Endothelial cell of umbilical vein (primary cell): ENCODE data around the gene CDHR4. TPM values are rescaled to one million over a fixed set of nuclear protein-coding genes. Genes with fewer than 3 reads are reported as not detected.

Source experiments
- BruUV-seq: library from RNA; stranded (reverse); fragments of 400-500 nt; replicated peaks from 2 replicates; lab custom pipeline; 2021; lab: Mats Ljungman, UMichigan
- CTCF ChIA-PET: fragments of 300-600, 350-600 bp; sonication (Branson Sonifier 250); formaldehyde crosslinking; loops from one replicate; lab custom pipeline; 2021; ENCODE audit warnings: antibody characterized with exemption, inconsistent platforms; lab: Charles Lee
- POLR2A ChIA-PET: fragments of 300-600, 350-600 bp; sonication (Branson Sonifier 250); formaldehyde crosslinking; loops from one replicate; lab custom pipeline; 2021; ENCODE audit warnings: antibody characterized with exemption, inconsistent platforms; lab: Charles Lee
- DNase-seq: peaks from one replicate; pipeline ENCODE4 v3.0.0-alpha.2; 2011; ENCODE audit warnings: low read depth, low spot score
- FAIRE-seq: peaks from 2 replicates; lab custom pipeline; 2011; peaks lifted over from hg19 to GRCh38; lab: Jason Lieb, UNC
- H2AFZ ChIP-seq: 2 replicates; pipeline ENCODE4 v1.6.0; 2012; ENCODE audit warnings: low read depth, low read length, control low read depth, inconsistent platforms
- H3K27ac ChIP-seq: 2 replicates; pipeline ENCODE4 v1.5.1; 2011; ENCODE audit warnings: low read depth, mild to moderate bottlenecking, control low read depth, low read length, moderate library complexity; ENCODE audit not compliant: insufficient read depth
- H3K27me3 ChIP-seq, 2 experiments: 2 replicates each; pipeline versions ENCODE4 v1.6.0 to v1.6.1; 2011; ENCODE audit warnings: low read length in 2 of 2, mixed read lengths in 1 of 2; ENCODE audit not compliant: control insufficient read depth in 2 of 2, insufficient read depth in 2 of 2
- H3K36me3 ChIP-seq, 2 experiments: 2 replicates in 1 of 2; 3 replicates in 1 of 2; pipeline ENCODE4 v1.5.1; 2011; ENCODE audit warnings: low read length in 2 of 2, mild to moderate bottlenecking in 1 of 2, moderate library complexity in 1 of 2; ENCODE audit not compliant: control insufficient read depth in 2 of 2, insufficient read depth in 2 of 2; ENCODE audit errors: extremely low read depth in 1 of 2
- H3K4me1 ChIP-seq: 3 replicates; pipeline ENCODE4 v1.5.1; 2011; ENCODE audit warnings: mild to moderate bottlenecking, low read length; ENCODE audit not compliant: control insufficient read depth, insufficient read depth; ENCODE audit errors: extremely low read depth
- H3K4me2 ChIP-seq: 2 replicates; pipeline ENCODE4 v1.6.1; 2011; ENCODE audit warnings: low read length, control low read depth, mixed read lengths; ENCODE audit not compliant: insufficient read depth
- H3K4me3 ChIP-seq, 3 experiments: fragments of 200-600 bp in 1 of 3; sonication (generic), shearing (Covaris generic) in 1 of 3; replicated peaks in 1 of 3; 2 replicates each; pipeline ENCODE4 v1.5.1; 2011 to 2016; ENCODE audit warnings: control low read depth in 3 of 3, low read length in 3 of 3, mild to moderate bottlenecking in 2 of 3, inconsistent platforms in 1 of 3, low read depth in 1 of 3, moderate library complexity in 1 of 3; ENCODE audit not compliant: insufficient read depth in 1 of 3
- H3K79me2 ChIP-seq: 2 replicates; pipeline ENCODE4 v1.6.0; 2012; ENCODE audit warnings: low read length, inconsistent platforms; ENCODE audit not compliant: control insufficient read depth, insufficient read depth
- H3K9ac ChIP-seq: replicated peaks from 2 replicates; pipeline ENCODE3; 2011; ENCODE audit warnings: low read length, control low read depth; ENCODE audit not compliant: insufficient read depth; ENCODE audit errors: extremely low read depth
- H3K9me1 ChIP-seq: replicated peaks from 3 replicates; pipeline ENCODE4 v1.6.0; 2011; ENCODE audit warnings: mild to moderate bottlenecking, low read length; ENCODE audit not compliant: control insufficient read depth, insufficient read depth; ENCODE audit errors: extremely low read depth
- H3K9me3 ChIP-seq: replicated peaks from 2 replicates; pipeline ENCODE4 v1.5.1; 2012; ENCODE audit warnings: low read length, inconsistent platforms; ENCODE audit not compliant: control insufficient read depth, insufficient read depth
- H4K20me1 ChIP-seq: replicated peaks from 2 replicates; pipeline ENCODE3; 2011; ENCODE audit warnings: mild to moderate bottlenecking, low read length; ENCODE audit not compliant: control insufficient read depth, insufficient read depth; ENCODE audit errors: extremely low read depth
- EZH2 ChIP-seq: IDR thresholded peaks from 2 replicates; pipeline ENCODE4 v1.6.1; 2012; ENCODE audit warnings: borderline replicate concordance, low read depth, mild to moderate bottlenecking, moderate library complexity, low read length, inconsistent platforms; ENCODE audit not compliant: severe bottlenecking
- FOS ChIP-seq: IDR thresholded peaks from 2 replicates; pipeline ENCODE4 v1.6.1; 2011; ENCODE audit warnings: mild to moderate bottlenecking, low read length, moderate library complexity, borderline replicate concordance; ENCODE audit not compliant: insufficient read depth
- GATA2 ChIP-seq: IDR thresholded peaks from 2 replicates; pipeline ENCODE4 v1.7.0; 2011; ENCODE audit warnings: low read depth, mild to moderate bottlenecking, moderate library complexity, mixed read lengths, low read length; ENCODE audit not compliant: insufficient read length, insufficient read depth
- JUN ChIP-seq: IDR thresholded peaks from 2 replicates; pipeline ENCODE4 v1.6.1; 2011; ENCODE audit warnings: borderline replicate concordance, low read depth; ENCODE audit not compliant: insufficient read length, insufficient read depth
- MYC ChIP-seq: IDR thresholded peaks from one replicate; pipeline ENCODE4 v1.6.1; 2011; ENCODE audit warnings: mild to moderate bottlenecking, low read depth, low read length
- POLR2AphosphoS5 ChIP-seq: IDR thresholded peaks from 2 replicates; pipeline ENCODE4 v1.6.1; 2012; ENCODE audit warnings: low read depth, mild to moderate bottlenecking, control low read depth, low read length, moderate library complexity; ENCODE audit not compliant: insufficient read depth
- dilution Hi-C: fragments of 300-500 bp; cut with MboI; formaldehyde crosslinking; loops from one replicate; pipeline ENCODE4 v1.15.0; 2019; ENCODE audit warnings: low sequenced_read_pairs; ENCODE audit not compliant: extremely low pct_ligation_motif_present
- intact Hi-C: fragments of 100-400 bp; cut with micrococcal nuclease; formaldehyde crosslinking; loops from one replicate; pipeline ENCODE4 v1.10.0; 2022
- polyA plus RNA-seq, 4 experiments: library from polyadenylated mRNA; depleted of rRNA in 3 of 4; stranded (reverse) in 3 of 4; unstranded in 1 of 4; fragments of >200 nt; gene quantifications; 2 replicates each; pipeline versions ENCODE4 v1.2.1 to v1.2.3, GENCODE V29; 2011 to 2012; ENCODE audit warnings: missing spikeins in 1 of 4
- total RNA-seq: library from RNA; stranded (reverse); gene quantifications from 2 replicates; pipeline ENCODE4 v1.2.3, GENCODE V29; 2021
- TF ChIP-seq, protein P1 (sequence below): IDR thresholded peaks from 2 replicates; pipeline ENCODE4 v1.6.1; 2011; ENCODE audit not compliant: insufficient read depth, insufficient read length
- TF ChIP-seq, protein P2 (sequence below), 2 donors: IDR thresholded peaks; 1 replicate in 1 of 2; 2 replicates in 1 of 2; pipeline ENCODE4 v1.5.1; 2011; ENCODE audit warnings: low read length in 2 of 2, mild to moderate bottlenecking in 2 of 2, moderate library complexity in 2 of 2, control low read depth in 1 of 2, inconsistent platforms in 1 of 2, low read depth in 1 of 2; ENCODE audit not compliant: insufficient read depth in 1 of 2; ENCODE audit errors: extremely low read depth in 1 of 2

CDHR4 gene
- total and polyA plus RNA-seq, 2 donors (not counting 3 experiments of a cell fraction or from before 2014, with no cell fraction given), result 0.19 TPM; not detected in 1

DNA sequence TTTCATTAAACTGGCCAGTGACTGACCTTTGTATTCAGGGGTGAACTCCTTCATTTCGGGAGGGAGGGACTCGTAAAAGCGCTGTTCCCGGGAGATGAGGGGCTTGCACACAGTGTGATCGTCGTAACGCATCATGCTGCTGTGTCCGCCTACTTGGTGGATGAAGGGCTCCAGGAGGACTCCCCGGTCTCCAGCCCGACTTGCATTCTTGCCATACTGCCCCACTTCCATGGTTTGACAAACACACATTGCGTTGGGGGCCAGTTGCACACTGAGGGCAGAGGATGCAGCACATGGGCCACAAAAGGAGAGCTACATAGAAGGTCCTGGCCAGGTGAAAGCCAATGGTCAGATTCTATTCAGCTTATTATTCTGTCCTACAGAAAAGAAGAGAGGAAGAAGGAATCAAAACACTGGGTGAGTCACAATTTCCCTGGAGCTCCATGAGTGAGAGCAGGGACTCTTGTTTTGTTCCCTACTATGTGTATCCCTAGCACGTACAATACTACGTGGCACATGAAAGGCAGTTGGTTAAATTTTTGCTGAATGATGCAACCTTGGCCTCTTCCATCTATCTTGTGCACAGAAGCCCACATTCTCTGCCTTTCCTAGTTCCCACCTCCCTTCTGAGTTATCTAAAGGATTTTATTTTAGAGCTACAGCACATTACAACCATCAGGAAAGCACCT, 51.7 kb downstream of the CDHR4 start:
- TF ChIP-seq GATA2 (no peak), JUN (peak; percentile 78), FOS (peak; percentile 82), POLR2AphosphoS5 (no peak), EZH2 (no peak), MYC (no peak)
- TF ChIP-seq, protein P1, sequence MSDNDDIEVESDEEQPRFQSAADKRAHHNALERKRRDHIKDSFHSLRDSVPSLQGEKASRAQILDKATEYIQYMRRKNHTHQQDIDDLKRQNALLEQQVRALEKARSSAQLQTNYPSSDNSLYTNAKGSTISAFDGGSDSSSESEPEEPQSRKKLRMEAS, result no peak
- TF ChIP-seq, protein P2, sequence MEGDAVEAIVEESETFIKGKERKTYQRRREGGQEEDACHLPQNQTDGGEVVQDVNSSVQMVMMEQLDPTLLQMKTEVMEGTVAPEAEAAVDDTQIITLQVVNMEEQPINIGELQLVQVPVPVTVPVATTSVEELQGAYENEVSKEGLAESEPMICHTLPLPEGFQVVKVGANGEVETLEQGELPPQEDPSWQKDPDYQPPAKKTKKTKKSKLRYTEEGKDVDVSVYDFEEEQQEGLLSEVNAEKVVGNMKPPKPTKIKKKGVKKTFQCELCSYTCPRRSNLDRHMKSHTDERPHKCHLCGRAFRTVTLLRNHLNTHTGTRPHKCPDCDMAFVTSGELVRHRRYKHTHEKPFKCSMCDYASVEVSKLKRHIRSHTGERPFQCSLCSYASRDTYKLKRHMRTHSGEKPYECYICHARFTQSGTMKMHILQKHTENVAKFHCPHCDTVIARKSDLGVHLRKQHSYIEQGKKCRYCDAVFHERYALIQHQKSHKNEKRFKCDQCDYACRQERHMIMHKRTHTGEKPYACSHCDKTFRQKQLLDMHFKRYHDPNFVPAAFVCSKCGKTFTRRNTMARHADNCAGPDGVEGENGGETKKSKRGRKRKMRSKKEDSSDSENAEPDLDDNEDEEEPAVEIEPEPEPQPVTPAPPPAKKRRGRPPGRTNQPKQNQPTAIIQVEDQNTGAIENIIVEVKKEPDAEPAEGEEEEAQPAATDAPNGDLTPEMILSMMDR (IDR thresholded peaks at IDR 0.05; ENCODE audit: extremely low read depth in 1 of 2, insufficient read depth in 1 of 2, low read depth in 1 of 2, low read length in 2 of 2), result no peak
- Histone ChIP-seq H2AFZ (no peak overlapping the region), H3K4me3 (no peak overlapping the region), H3K4me2 (no peak overlapping the region), H4K20me1 (peaks cover 3% of the 10 kb centered on the region), H3K27ac (peak overlapping the region; percentile 50), H3K36me3 (no peaks in the 10 kb centered on the region), H3K9me1 (no peaks in the 10 kb centered on the region), H3K27me3 (no peaks in the 10 kb centered on the region), H3K9ac (no peak overlapping the region), H3K4me1 (peaks cover 13% of the 10 kb centered on the region), H3K9me3 (no peaks in the 10 kb centered on the region), H3K79me2 (peaks cover 29% of the 10 kb centered on the region)
- dilution Hi-C loops (no loop called here), intact Hi-C loops (no loop called here)
- POLR2A ChIA-PET, result interaction anchor here (0.6 kb wide), 1 partner anchor 25 kb away, joined by 3 read pairs; no protein-coding TSS in a partner anchor
- peak; percentile 69 for FAIRE-seq
- CTCF ChIA-PET, result interaction anchor here (0.6 to 2.5 kb wide), 8 partner anchors 9 to 208 kb away, joined by 3 to 9 read pairs (median 4); no protein-coding TSS in a partner anchor
- peak; percentile 86 for DNase-seq
- no TSS peak for BruUV-seq
